Neural crest cell (in vitro differentiated cells): Measurements from ENCODE around the gene GGTLC1. TPM values are rescaled to one million over a fixed set of nuclear protein-coding genes. Genes with fewer than 3 reads are reported as not detected.

Source experiments
- DNase-seq: peaks from one replicate; pipeline ENCODE4 v3.0.0; 2021; ENCODE audit warnings: low read depth, mixed read lengths, low spot score
- H3K27ac Mint-ChIP-seq: one replicate; pipeline ENCODE4 v1.8.0; 2021; ENCODE audit warnings: mild to moderate bottlenecking, mixed read lengths; ENCODE audit not compliant: unreplicated experiment
- H3K27me3 Mint-ChIP-seq: 2 replicates; pipeline ENCODE4 v1.8.0; 2021; ENCODE audit warnings: low read depth, mild to moderate bottlenecking, mixed read lengths
- H3K36me3 Mint-ChIP-seq: 2 replicates; pipeline ENCODE4 v1.8.0; 2021; ENCODE audit warnings: low read depth, mild to moderate bottlenecking, mixed read lengths
- H3K4me1 Mint-ChIP-seq: 2 replicates; pipeline ENCODE4 v1.8.0; 2021; ENCODE audit warnings: mixed read lengths
- H3K4me3 Mint-ChIP-seq: one replicate; pipeline ENCODE4 v1.8.0; 2021; ENCODE audit warnings: mild to moderate bottlenecking, mixed read lengths
- H3K9me3 Mint-ChIP-seq: 2 replicates; pipeline ENCODE4 v1.8.0; 2021; ENCODE audit warnings: mixed read lengths
- CTCF ChIP-seq: fragments of 200-600 bp; sonication (generic); conservative IDR thresholded peaks from 2 replicates; pipeline ENCODE4 v1.5.0; 2021; ENCODE audit warnings: antibody characterized with exemption, mild to moderate bottlenecking
- total RNA-seq: library from RNA; stranded (reverse); gene quantifications from 2 replicates; pipeline ENCODE4 v1.2.1, GENCODE V29; 2021

The GGTLC1 gene
- total RNA-seq, 1 donor from 2014 or later = not detected

GRCh38 chr20:23954008-23954745 lies 34.4 kb downstream of the GGTLC1 start:
- Mint-ChIP-seq H3K27ac (no peak overlapping the region), H3K4me1 (peaks cover 27% of the 10 kb centered on the region), H3K27me3 (peaks cover 9% of the 10 kb centered on the region), H3K9me3 (no peaks in the 10 kb centered on the region), H3K36me3 (no peaks in the 10 kb centered on the region), H3K4me3 (no peak overlapping the region)
- TF ChIP-seq CTCF = no peak
- no peak for DNase-seq

GRCh38 chr20:23946206-23946605 lies 42.4 kb downstream of the GGTLC1 start:
- Mint-ChIP-seq H3K27ac (no peak overlapping the region), H3K4me1 (no peaks in the 10 kb centered on the region), H3K4me3 (no peak overlapping the region), H3K9me3 (no peaks in the 10 kb centered on the region), H3K36me3 (no peaks in the 10 kb centered on the region), H3K27me3 (peaks cover 30% of the 10 kb centered on the region)
- no peak for DNase-seq
- TF ChIP-seq CTCF = no peak

GRCh38 chr20:23943304-23943703 lies 45.3 kb downstream of the GGTLC1 start:
- H3K36me3 Mint-ChIP-seq = no peaks in the 10 kb centered on the region
- peaks cover 24% of the 10 kb centered on the region for H3K27me3 Mint-ChIP-seq
- no peaks in the 10 kb centered on the region for H3K9me3 Mint-ChIP-seq
- DNase-seq = no peak
- no peak overlapping the region for H3K4me3 Mint-ChIP-seq
- no peak overlapping the region for H3K27ac Mint-ChIP-seq
- no peaks in the 10 kb centered on the region for H3K4me1 Mint-ChIP-seq
- TF ChIP-seq CTCF = no peak

- Mint-ChIP-seq H3K36me3 (no peaks in the 10 kb centered on the region), H3K27me3 (peaks cover 4% of the 10 kb centered on the region), H3K9me3 (no peaks in the 10 kb centered on the region), H3K27ac (no peak overlapping the region), H3K4me3 (no peak overlapping the region), H3K4me1 (no peaks in the 10 kb centered on the region)
- TF ChIP-seq CTCF = no peak
- no peak for DNase-seq
Measured at GRCh38 chr20:23939641-23940040, 48.9 kb downstream of the GGTLC1 start.

- H3K9me3 Mint-ChIP-seq = no peaks in the 10 kb centered on the region
- H3K27me3 Mint-ChIP-seq = peaks cover 5% of the 10 kb centered on the region
- DNase-seq = no peak
- H3K36me3 Mint-ChIP-seq = no peaks in the 10 kb centered on the region
- no peak for TF ChIP-seq CTCF
- no peak overlapping the region for H3K27ac Mint-ChIP-seq
- H3K4me1 Mint-ChIP-seq = no peaks in the 10 kb centered on the region
- no peak overlapping the region for H3K4me3 Mint-ChIP-seq
Measured at GRCh38 chr20:23939063-23939462, 49.5 kb downstream of the GGTLC1 start.

GRCh38 chr20:23938118-23938438 lies 50.5 kb downstream of the GGTLC1 start:
- Mint-ChIP-seq H3K36me3 (no peaks in the 10 kb centered on the region), H3K4me1 (no peaks in the 10 kb centered on the region), H3K4me3 (no peak overlapping the region), H3K9me3 (no peaks in the 10 kb centered on the region), H3K27ac (no peak overlapping the region), H3K27me3 (peaks cover 5% of the 10 kb centered on the region)
- DNase-seq = no peak
- TF ChIP-seq CTCF = no peak
